ENCODE measurements around the gene KCTD11.
A peak's percentile ranks its signal among the peaks of the same experiment; 100 is the strongest.

GRCh38 chr17:7308625-7309433 lies 43.1 kb upstream of the KCTD11 start:
- TF ChIP-seq CTCF (IDR thresholded peaks at IDR 0.05) (no peak), POLR2A (IDR thresholded peaks at IDR 0.05) (no peak), POLR2AphosphoS5 (IDR thresholded peaks at IDR 0.05) (peak; percentile 36)
